Measurements from ENCODE around the gene SLC22A12.

SLC22A12 gene

DNA sequence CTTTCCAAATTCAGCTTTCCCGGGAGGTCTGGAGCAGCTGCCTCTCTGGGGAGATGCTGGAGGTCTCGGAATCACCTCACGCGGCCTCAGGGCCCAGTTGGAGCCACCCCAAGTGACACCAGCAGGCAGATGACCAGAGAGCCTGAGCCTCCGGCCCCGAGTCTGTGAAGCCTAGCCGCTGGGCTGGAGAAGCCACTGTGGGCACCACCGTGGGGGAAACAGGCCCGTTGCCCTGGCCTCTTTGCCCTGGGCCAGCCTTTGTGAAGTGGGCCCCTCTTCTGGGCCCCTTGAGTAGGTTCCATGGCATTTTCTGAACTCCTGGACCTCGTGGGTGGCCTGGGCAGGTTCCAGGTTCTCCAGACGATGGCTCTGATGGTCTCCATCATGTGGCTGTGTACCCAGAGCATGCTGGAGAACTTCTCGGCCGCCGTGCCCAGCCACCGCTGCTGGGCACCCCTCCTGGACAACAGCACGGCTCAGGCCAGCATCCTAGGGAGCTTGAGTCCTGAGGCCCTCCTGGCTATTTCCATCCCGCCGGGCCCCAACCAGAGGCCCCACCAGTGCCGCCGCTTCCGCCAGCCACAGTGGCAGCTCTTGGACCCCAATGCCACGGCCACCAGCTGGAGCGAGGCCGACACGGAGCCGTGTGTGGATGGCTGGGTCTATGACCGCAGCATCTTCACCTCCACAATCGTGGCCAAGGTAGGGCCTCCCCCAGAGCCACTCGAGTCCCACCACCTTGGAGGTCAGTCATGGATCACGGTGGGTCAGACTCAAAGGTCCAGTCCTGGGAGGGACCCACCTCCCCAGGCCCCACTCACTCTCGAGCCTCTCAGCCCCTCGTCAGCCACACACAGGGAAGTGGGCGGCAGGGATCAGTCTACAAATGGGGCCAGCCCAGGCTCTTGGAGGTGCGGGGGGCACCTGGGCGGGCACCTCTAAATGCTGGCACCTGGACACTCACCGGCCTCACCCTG lies 525 bp downstream of the SLC22A12 start:
- no peak overlapping the region for H4K91ac ChIP-seq (ENCODE audit: low read depth, low read length)
- H3K4me2 ChIP-seq (ENCODE audit: low read length) = no peak overlapping the region
- H3K79me1 ChIP-seq (ENCODE audit: low read length) = no peaks in the 10 kb centered on the region
- no peak overlapping the region for H3K23ac ChIP-seq (ENCODE audit: low read length)
- H3K18ac ChIP-seq (ENCODE audit: low read length) = no peak overlapping the region
- no peak for DNase-seq
- no peak overlapping the region for H3K4me3 ChIP-seq (ENCODE audit: low read depth, low read length)
- H2BK5ac ChIP-seq (ENCODE audit: low read depth, low read length, poor library complexity) = no peak overlapping the region
- no peak overlapping the region for H4K12ac ChIP-seq (ENCODE audit: low read depth, low read length)
- H3K36me3 ChIP-seq (ENCODE audit: control insufficient read depth in 1 of 2, insufficient read depth in 2 of 2, low read length in 2 of 2) = no peaks in the 10 kb centered on the region
- no CpG with 5 or more reads among the region's 36 CpGs for WGBS (ENCODE audit: extremely low coverage, insufficient coverage, insufficient read length)
- H3K27ac ChIP-seq (ENCODE audit: low read depth, low read length) = no peak overlapping the region
- H3K9ac ChIP-seq (ENCODE audit: low read length) = no peak overlapping the region
- peaks cover 19% of the 10 kb centered on the region for H3K9me3 ChIP-seq (ENCODE audit: insufficient read depth, low read depth, low read length)
- H3K14ac ChIP-seq (ENCODE audit: low read length) = no peak overlapping the region
- H2AK5ac ChIP-seq (ENCODE audit: low read length) = no peak overlapping the region
- H2AFZ ChIP-seq (ENCODE audit: insufficient read depth, low read length, poor library complexity) = no peak overlapping the region
- no peaks in the 10 kb centered on the region for H3K27me3 ChIP-seq (ENCODE audit: insufficient read depth, low read length)
- H4K8ac ChIP-seq (ENCODE audit: low read depth, low read length) = no peak overlapping the region
- no peaks in the 10 kb centered on the region for H3K4me1 ChIP-seq (ENCODE audit: control insufficient read depth in 1 of 2, insufficient read depth in 2 of 2, low read length in 2 of 2)
- no peak overlapping the region for H2BK120ac ChIP-seq (ENCODE audit: insufficient read depth, low read length, poor library complexity)
- no peak overlapping the region for H3K4ac ChIP-seq (ENCODE audit: low read depth, low read length)
- H3K79me2 ChIP-seq (ENCODE audit: control insufficient read depth, insufficient read depth, low read length, poor library complexity) = no peaks in the 10 kb centered on the region
- no peak overlapping the region for H2BK12ac ChIP-seq (ENCODE audit: low read length)

- WGBS (ENCODE audit: extremely low coverage, insufficient coverage, insufficient read length) = no CpG with 5 or more reads among the region's 3 CpGs
- Histone ChIP-seq H4K91ac (ENCODE audit: low read depth, low read length) (no peak overlapping the region), H3K14ac (ENCODE audit: low read length) (no peak overlapping the region), H4K12ac (ENCODE audit: low read depth, low read length) (no peak overlapping the region), H2AK5ac (ENCODE audit: low read length) (no peak overlapping the region), H2BK120ac (ENCODE audit: insufficient read depth, low read length, poor library complexity) (no peak overlapping the region), H3K79me2 (ENCODE audit: control insufficient read depth, insufficient read depth, low read length, poor library complexity) (no peaks in the 10 kb centered on the region), H3K4ac (ENCODE audit: low read depth, low read length) (no peak overlapping the region), H3K4me1 (ENCODE audit: control insufficient read depth in 1 of 2, insufficient read depth in 2 of 2, low read length in 2 of 2) (no peaks in the 10 kb centered on the region), H2BK5ac (ENCODE audit: low read depth, low read length, poor library complexity) (no peak overlapping the region), H3K18ac (ENCODE audit: low read length) (no peak overlapping the region), H3K27ac (ENCODE audit: low read depth, low read length) (no peak overlapping the region), H3K9me3 (ENCODE audit: insufficient read depth, low read depth, low read length) (peaks cover 25% of the 10 kb centered on the region), H3K4me2 (ENCODE audit: low read length) (no peak overlapping the region), H3K23ac (ENCODE audit: low read length) (no peak overlapping the region), H3K79me1 (ENCODE audit: low read length) (no peaks in the 10 kb centered on the region), H3K9ac (ENCODE audit: low read length) (no peak overlapping the region), H3K36me3 (ENCODE audit: control insufficient read depth in 1 of 2, insufficient read depth in 2 of 2, low read length in 2 of 2) (no peaks in the 10 kb centered on the region), H4K8ac (ENCODE audit: low read depth, low read length) (no peak overlapping the region), H2BK12ac (ENCODE audit: low read length) (no peak overlapping the region), H3K27me3 (ENCODE audit: insufficient read depth, low read length) (no peaks in the 10 kb centered on the region), H3K4me3 (ENCODE audit: low read depth, low read length) (no peak overlapping the region), H2AFZ (ENCODE audit: insufficient read depth, low read length, poor library complexity) (no peak overlapping the region)
- DNase-seq = no peak
Measured at GRCh38 chr11:64592234-64592615, 1.2 kb downstream of the SLC22A12 start.

GRCh38 chr11:64592656-64593055 lies 1.6 kb downstream of the SLC22A12 start:
- H2AK5ac ChIP-seq (ENCODE audit: low read length) = no peak overlapping the region
- no peaks in the 10 kb centered on the region for H3K79me1 ChIP-seq (ENCODE audit: low read length)
- no peak overlapping the region for H3K18ac ChIP-seq (ENCODE audit: low read length)
- no peak overlapping the region for H2BK5ac ChIP-seq (ENCODE audit: low read depth, low read length, poor library complexity)
- no peak overlapping the region for H2AFZ ChIP-seq (ENCODE audit: insufficient read depth, low read length, poor library complexity)
- H3K23ac ChIP-seq (ENCODE audit: low read length) = no peak overlapping the region
- peaks cover 28% of the 10 kb centered on the region for H3K9me3 ChIP-seq (ENCODE audit: insufficient read depth, low read depth, low read length)
- H3K4me2 ChIP-seq (ENCODE audit: low read length) = no peak overlapping the region
- H3K27ac ChIP-seq (ENCODE audit: low read depth, low read length) = no peak overlapping the region
- no peaks in the 10 kb centered on the region for H3K4me1 ChIP-seq (ENCODE audit: control insufficient read depth in 1 of 2, insufficient read depth in 2 of 2, low read length in 2 of 2)
- H3K9ac ChIP-seq (ENCODE audit: low read length) = no peak overlapping the region
- no peak overlapping the region for H2BK12ac ChIP-seq (ENCODE audit: low read length)
- no peaks in the 10 kb centered on the region for H3K79me2 ChIP-seq (ENCODE audit: control insufficient read depth, insufficient read depth, low read length, poor library complexity)
- no peak overlapping the region for H4K8ac ChIP-seq (ENCODE audit: low read depth, low read length)
- H3K14ac ChIP-seq (ENCODE audit: low read length) = no peak overlapping the region
- no peak overlapping the region for H4K91ac ChIP-seq (ENCODE audit: low read depth, low read length)
- H3K27me3 ChIP-seq (ENCODE audit: insufficient read depth, low read length) = no peaks in the 10 kb centered on the region
- no peak overlapping the region for H3K4me3 ChIP-seq (ENCODE audit: low read depth, low read length)
- DNase-seq = no peak
- no peak overlapping the region for H2BK120ac ChIP-seq (ENCODE audit: insufficient read depth, low read length, poor library complexity)
- no peak overlapping the region for H3K4ac ChIP-seq (ENCODE audit: low read depth, low read length)
- no peaks in the 10 kb centered on the region for H3K36me3 ChIP-seq (ENCODE audit: control insufficient read depth in 1 of 2, insufficient read depth in 2 of 2, low read length in 2 of 2)
- H4K12ac ChIP-seq (ENCODE audit: low read depth, low read length) = no peak overlapping the region
- no CpG with 5 or more reads among the region's 9 CpGs for WGBS (ENCODE audit: extremely low coverage, insufficient coverage, insufficient read length)

GRCh38 chr11:64593156-64594105 lies 2.4 kb downstream of the SLC22A12 start:
- Histone ChIP-seq H3K36me3 (ENCODE audit: control insufficient read depth in 1 of 2, insufficient read depth in 2 of 2, low read length in 2 of 2) (no peaks in the 10 kb centered on the region), H3K27ac (ENCODE audit: low read depth, low read length) (no peak overlapping the region), H3K9me3 (ENCODE audit: insufficient read depth, low read depth, low read length) (peaks cover 33% of the 10 kb centered on the region), H3K23ac (ENCODE audit: low read length) (no peak overlapping the region), H3K4me1 (ENCODE audit: control insufficient read depth in 1 of 2, insufficient read depth in 2 of 2, low read length in 2 of 2) (no peaks in the 10 kb centered on the region), H3K79me2 (ENCODE audit: control insufficient read depth, insufficient read depth, low read length, poor library complexity) (no peaks in the 10 kb centered on the region), H3K79me1 (ENCODE audit: low read length) (no peaks in the 10 kb centered on the region), H4K91ac (ENCODE audit: low read depth, low read length) (no peak overlapping the region), H2BK12ac (ENCODE audit: low read length) (no peak overlapping the region), H4K8ac (ENCODE audit: low read depth, low read length) (no peak overlapping the region), H2BK120ac (ENCODE audit: insufficient read depth, low read length, poor library complexity) (no peak overlapping the region), H3K4me3 (ENCODE audit: low read depth, low read length) (no peak overlapping the region), H2AK5ac (ENCODE audit: low read length) (no peak overlapping the region), H3K14ac (ENCODE audit: low read length) (no peak overlapping the region), H3K27me3 (ENCODE audit: insufficient read depth, low read length) (no peaks in the 10 kb centered on the region), H2BK5ac (ENCODE audit: low read depth, low read length, poor library complexity) (no peak overlapping the region), H3K4ac (ENCODE audit: low read depth, low read length) (no peak overlapping the region), H3K4me2 (ENCODE audit: low read length) (no peak overlapping the region), H2AFZ (ENCODE audit: insufficient read depth, low read length, poor library complexity) (no peak overlapping the region), H3K9ac (ENCODE audit: low read length) (no peak overlapping the region), H4K12ac (ENCODE audit: low read depth, low read length) (no peak overlapping the region), H3K18ac (ENCODE audit: low read length) (no peak overlapping the region)
- no CpG with 5 or more reads among the region's 32 CpGs for WGBS (ENCODE audit: extremely low coverage, insufficient coverage, insufficient read length)
- DNase-seq = no peak
